GM21786 (cell line): ENCODE results near the gene ABCC11.
"Not testable (repeated sequence)": the region's sequence is repeated elsewhere in the genome, so short reads cannot be mapped to it uniquely, and the experiment has no call there.

Source experiments
- ATAC-seq: cut with Tn5 transposase; IDR thresholded peaks from one replicate; pipeline ENCODE4 v1.9.1; 2021; ENCODE audit not compliant: unreplicated experiment

The ABCC11 gene

GRCh38 chr16:48204825-48205151 lies 42.6 kb downstream of the ABCC11 start:
- no peak for ATAC-seq

GRCh38 chr16:48203974-48204824 lies 43.1 kb downstream of the ABCC11 start:
- no peak for ATAC-seq

GRCh38 chr16:48201515-48202201 lies 45.7 kb downstream of the ABCC11 start:
- ATAC-seq, result no peak

GRCh38 chr16:48197294-48197693 lies 50.0 kb downstream of the ABCC11 start:
- no peak for ATAC-seq

GRCh38 chr16:48194828-48195556 lies 52.3 kb downstream of the ABCC11 start:
- ATAC-seq, result no peak

GRCh38 chr16:48193846-48194245 lies 53.5 kb downstream of the ABCC11 start:
- no peak for ATAC-seq

- ATAC-seq, result peak; percentile 82
These were observed 58.8 kb downstream of the ABCC11 start for GRCh38 chr16:48188449-48189102.

- ATAC-seq, result no peak
These were observed 59.6 kb downstream of the ABCC11 start for GRCh38 chr16:48187779-48188178.

GRCh38 chr16:48184681-48185080 lies 62.7 kb downstream of the ABCC11 start:
- ATAC-seq, result no peak

GRCh38 chr16:48182979-48183537 lies 64.3 kb downstream of the ABCC11 start:
- ATAC-seq, result no peak

GRCh38 chr16:48181746-48182520 lies 65.4 kb downstream of the ABCC11 start:
- not testable (repeated sequence) for ATAC-seq

GRCh38 chr16:48180868-48181480 lies 66.4 kb downstream of the ABCC11 start:
- ATAC-seq, result no peak

- ATAC-seq, result no peak
These were observed 70.5 kb downstream of the ABCC11 start for GRCh38 chr16:48176635-48177408.

GRCh38 chr16:48173889-48174288 lies 73.5 kb downstream of the ABCC11 start:
- no peak for ATAC-seq

GRCh38 chr16:48172682-48173081 lies 74.7 kb downstream of the ABCC11 start:
- no peak for ATAC-seq

- ATAC-seq, result no peak
These were observed 77.4 kb downstream of the ABCC11 start for GRCh38 chr16:48169896-48170295.

GRCh38 chr16:48168075-48168474 lies 79.3 kb downstream of the ABCC11 start:
- ATAC-seq, result no peak

GRCh38 chr16:48166617-48167016 lies 80.7 kb downstream of the ABCC11 start:
- not testable (repeated sequence) for ATAC-seq
